Measurements from ENCODE around the gene ARHGAP22.

The ARHGAP22 gene

DNA sequence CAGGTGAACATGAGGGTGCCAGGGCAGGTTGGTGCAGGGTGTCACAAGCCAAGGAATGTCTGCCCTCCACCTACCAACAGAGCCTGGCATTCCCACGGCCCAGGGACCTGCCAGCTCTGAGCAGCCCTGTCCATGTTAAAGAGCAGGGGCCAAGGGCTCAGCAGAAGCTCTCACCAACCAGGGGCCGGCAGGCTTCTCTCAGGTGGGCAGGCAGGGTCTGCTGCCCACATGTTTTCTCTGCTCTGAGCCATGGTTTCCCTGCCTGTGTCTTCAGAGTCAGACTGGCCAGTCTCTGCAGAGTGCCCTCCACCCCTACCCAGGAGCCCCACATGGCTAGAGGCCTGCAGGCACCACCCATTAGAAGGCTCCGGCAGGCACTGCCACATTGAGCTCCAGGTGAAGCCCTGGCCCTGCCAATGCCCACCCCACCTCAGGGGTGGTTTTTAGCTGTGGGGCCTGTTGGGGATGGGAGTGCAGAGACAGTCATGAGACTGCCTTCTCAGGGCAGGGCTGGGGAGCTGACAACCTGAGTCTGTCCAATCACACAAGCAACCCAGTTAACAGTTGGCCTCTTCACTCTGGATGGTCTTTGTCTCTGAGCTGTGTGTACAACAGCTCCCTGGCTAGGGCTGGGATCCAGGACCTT, 135.9 kb downstream of the ARHGAP22 start:
- in situ Hi-C loops (cut with HindIII; ENCODE audit: low sequenced_read_pairs), result no loop called here

DNA sequence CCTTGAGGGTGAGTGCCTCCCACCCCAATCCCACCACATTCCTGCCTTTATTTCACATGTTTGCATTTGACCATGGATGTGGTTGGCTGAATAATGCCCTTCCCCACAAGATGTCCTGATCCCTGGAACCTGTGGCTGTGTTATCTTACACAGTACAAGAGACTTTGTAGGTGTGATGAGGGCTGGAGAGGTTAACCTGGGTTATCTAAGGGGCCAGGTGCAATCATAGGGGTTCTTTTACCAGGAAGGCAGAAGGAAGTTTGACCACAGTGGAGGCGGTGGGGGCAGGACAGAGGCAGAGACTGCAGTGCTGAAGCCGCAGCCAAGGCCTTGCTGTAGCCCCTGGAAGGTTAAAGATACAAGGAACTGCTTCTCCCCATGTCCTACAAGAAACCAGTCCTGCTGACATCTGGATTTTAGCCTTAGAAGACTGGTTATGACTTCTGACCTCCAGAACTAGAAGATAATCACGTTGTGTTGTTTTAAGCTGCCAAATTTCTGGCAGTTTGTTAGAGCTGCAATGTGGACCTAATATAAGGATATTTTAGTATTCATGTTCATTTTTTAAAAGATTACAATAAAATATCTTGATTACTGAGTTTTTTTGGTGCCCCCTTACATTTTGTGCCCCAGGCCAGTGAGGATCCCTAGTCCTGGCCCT, 136.6 kb downstream of the ARHGAP22 start:
- in situ Hi-C loops (cut with HindIII; ENCODE audit: low sequenced_read_pairs), result no loop called here

DNA sequence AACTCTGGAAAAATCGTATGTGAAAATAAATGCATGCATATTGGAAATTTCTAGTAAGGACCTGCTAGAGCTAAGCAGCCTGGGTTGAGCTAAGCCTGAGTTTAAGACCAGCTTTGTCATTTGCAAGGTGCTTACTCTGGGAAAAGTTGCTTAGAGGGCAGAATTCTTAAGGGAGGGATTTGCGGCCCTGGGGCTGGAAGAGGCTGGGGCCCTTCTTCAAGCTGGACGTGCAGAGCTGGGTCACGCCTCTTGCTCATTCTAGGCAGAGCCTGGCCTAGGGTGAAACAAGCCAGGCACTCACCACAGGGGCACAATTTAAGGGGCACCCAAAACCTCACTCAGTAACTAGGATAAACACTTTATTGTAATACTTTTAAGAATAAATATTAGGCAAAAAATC, 137.2 kb downstream of the ARHGAP22 start:
- in situ Hi-C loops (cut with HindIII; ENCODE audit: low sequenced_read_pairs), result no loop called here

DNA sequence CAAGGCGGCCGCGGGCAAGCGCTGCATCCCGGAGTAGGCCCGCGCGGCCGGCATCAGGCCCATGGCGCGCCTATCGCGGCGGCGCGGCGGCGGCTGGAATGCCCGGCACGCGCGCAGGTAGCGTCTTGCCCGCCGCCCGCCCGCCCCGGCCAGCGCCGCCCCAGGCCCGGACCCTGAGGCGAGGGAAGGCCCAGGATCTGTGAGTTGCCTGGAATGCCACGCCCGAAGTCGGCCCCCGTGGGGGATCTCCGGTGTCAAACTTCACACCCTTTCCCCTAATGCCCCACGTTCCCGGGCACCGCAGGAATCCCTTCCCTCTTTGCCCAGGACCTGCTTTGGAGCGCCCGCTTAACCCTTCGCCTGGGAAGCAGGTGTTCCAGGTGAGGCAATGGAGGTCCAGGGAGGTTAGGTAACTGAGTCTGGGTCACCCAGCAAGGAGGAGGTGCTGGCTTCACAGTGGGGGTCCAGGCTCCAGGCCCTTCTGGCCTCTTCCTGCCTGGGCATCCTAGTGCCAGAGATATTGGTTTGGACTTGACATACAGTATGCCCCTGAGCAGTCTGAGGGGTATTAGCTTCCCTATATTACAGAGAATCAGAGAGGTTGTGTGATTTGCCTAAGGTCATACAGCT, 138.1 kb downstream of the ARHGAP22 start:
- in situ Hi-C loops (cut with HindIII; ENCODE audit: low sequenced_read_pairs), result no loop called here

DNA sequence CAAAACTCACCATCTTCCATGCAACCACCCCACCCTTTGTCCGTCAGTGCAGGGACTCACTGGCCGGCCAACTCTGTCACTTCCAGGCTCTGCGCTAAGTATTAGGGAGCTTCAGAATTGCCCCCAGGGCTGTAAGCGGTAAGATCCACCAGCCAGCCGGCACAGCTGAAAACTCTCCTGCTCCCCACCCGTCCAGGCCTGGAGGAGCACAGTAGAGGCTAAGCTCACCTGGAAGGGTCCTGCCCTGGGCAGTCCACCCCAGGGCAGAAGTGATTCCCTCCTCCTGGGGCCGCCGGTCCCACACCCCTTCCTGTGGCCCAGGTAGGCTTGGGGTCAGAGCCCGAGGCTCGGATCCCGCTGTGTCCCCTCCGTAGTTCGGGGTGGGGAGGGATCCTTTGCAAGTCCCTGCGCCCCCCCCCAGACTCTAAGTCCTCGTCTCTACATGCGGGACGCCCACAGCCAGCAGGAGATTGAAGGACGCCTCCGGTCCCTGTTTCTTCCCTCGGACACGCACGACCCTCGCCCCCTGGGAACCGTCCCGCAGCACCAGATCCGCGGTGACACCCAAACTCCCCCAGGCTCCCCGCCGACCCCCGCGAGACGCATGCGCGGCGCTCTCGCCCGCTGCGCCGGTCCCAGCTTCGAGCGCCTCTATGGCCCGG, 138.9 kb downstream of the ARHGAP22 start:
- in situ Hi-C loops (cut with HindIII; ENCODE audit: low sequenced_read_pairs), result no loop called here

DNA sequence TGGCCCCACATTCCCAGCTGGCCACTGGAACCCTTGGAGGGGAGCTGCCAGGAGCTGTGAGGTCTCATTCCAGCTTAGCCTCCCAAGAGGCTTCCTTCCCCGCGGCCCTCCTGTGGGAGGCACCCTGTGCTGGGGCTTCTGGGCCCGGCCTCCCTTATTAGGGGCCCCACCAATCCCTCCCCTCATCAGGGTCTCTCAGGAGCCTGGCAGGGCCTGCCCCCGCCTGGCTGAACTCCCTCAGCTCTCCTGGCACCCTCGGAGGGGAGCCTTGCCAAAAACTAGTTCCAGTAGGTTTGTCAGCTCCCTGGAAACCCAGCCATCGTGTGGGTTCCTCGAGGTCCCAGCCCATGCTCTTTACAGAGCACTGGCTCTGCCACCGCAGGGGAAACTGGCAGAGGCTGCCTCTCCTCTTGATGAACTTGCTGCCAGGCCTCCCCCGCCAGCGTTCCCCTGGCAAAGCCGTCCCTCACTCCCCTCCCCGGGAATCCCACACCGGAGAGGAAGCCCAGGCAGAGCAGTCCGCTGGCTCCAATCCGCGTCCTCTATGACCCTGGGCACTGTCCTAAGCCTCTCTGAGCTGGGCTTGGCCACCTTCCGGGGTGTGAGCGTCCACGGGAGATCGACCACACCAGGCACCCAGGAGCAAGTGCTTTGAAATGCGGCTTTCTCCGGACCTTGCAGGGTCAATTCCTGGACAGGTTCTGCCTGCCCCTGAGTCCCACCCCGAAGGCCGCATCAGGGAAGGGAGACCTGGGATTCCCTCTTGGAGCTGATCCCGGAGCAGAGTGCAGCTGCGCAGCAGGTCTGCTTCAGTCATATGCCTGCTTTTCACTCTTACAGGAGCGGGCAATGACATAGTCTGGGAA, 139.8 kb downstream of the ARHGAP22 start:
- in situ Hi-C loops (cut with HindIII; ENCODE audit: low sequenced_read_pairs), result no loop called here

DNA sequence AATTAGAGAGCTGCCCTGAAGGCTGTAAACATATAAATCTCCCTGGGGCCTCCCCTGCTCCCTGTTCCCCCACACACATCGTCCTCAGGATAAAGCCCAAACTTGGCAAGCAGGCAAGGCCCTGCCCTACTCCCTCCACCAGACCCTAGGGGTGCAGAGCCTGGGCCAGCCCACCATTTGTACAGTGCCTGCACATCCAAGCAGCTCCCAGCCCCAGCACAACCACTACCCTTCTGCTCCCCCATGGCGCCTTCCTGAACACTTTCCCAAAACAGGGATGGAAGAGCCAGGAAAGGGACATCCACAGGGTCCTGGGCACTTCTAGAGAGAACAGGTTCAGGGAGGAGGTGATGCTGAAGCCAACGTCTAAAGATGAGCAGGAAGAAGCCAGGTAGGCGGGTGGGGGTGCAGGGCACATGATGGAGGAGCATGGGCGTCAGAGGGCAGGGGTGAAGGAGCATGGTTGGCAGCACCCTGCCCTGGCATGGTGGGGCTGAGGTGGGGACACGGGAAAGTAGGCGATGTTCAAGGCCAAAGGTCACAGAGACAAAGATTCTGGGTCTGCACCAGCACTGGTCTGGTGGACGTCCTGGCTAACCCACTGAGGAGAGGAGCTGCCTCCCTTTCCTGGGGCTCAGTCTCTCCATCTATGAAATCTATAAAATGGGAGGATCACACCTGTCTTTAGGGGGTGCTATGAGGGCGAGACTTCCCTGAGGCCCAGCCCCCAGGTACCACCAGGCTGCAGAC, 140.6 kb downstream of the ARHGAP22 start:
- in situ Hi-C loops (cut with HindIII; ENCODE audit: low sequenced_read_pairs), result no loop called here

DNA sequence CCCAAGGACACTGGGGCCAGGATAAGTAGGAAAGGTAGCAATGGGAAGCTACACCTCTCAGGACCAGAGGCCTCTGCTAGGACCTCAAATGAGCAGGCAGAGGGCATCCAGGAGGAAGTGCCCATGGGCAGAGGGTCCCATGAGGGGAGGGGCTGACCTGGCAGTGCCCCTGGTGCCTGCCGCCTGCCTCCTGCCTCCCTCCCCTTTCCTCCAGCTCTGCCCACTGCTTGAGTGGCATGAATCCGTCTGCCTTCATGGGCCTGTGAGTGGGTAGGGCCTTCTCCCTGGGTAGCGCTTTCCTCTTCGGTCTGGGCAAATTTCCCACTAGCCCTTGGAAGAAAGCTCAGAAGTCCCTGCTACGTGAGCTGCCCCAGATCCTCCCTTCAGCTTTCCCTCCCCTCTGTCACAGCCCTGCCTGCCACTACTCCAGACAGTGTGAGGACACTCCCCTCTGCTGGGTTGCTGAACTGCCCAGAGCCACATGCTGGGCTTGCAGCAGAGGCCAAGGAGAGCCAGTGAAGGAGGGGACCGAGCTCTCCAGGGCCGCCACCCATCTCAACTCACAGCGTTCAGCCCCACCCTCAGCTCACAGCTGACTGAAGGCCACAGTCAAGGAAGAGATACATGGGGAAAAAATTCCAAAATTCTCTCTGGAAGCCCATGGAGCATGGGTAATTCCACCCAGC, 141.4 kb downstream of the ARHGAP22 start:
- in situ Hi-C loops (cut with HindIII; ENCODE audit: low sequenced_read_pairs), result no loop called here

DNA sequence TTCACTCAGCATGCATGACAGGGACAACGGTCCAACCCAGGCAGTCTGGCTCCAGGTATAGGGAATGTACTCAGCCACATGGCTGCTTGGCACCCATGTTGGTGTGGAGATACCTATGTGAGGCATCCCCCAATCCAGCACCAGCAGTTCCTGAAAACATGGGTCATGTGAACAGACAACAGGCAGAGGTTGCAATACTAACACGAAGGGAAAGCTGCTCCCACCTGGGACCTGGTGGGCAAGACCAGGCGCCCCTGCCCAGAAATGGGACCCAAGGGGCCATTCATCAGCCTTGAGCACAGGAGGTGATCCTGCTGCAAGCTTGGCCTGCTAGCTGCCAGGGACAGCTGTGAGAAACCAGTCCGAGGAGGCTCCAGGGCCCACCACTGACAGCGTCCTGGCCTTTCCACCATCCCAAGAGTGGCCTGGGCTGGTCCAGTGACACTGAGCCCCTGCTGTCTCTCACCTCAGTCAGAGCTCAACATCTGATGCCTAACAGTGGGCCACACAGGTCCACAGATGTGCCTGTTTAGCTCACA, 142.3 kb downstream of the ARHGAP22 start:
- in situ Hi-C loops (cut with HindIII; ENCODE audit: low sequenced_read_pairs), result no loop called here

DNA sequence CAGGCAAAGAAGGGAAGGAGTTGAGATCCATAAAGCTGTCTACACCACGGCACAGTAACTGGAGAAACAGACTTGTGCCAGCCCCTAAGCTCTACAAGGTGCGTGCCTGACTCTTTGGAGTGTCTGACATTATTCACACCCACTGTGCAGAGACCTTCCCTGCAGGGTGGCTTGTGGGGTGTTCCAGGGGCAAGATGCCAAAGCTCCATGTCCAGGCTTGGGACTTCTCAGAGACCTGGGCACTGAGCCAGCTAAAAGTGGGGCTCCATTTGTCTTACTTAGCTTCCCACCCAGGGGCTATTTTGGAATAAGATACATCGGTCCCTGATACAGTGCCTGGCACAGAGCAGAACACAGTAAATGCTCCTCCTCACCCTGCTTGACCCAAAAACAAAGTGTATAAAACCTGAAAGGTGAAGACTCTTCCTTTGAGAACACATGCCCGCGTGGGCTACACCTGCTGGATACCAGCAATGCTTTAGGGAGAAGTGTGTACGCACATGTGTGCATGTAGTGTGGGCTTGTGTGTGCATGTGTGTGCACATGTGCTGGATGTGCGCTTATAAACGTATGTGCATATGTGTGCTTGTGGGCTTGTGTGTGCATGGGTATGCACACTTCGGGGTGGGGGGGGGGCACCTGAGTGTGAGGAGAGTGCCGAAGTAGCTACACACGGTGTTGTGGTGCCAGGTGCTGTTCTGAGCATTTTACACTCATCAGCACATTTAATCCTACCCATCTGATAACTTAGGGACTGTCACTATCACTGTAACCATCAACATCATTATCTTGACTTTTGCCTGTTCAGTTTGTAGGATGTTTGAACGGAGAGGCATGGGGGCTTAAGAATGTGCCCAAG, 143.0 kb downstream of the ARHGAP22 start:
- in situ Hi-C loops (cut with HindIII; ENCODE audit: low sequenced_read_pairs), result no loop called here

DNA sequence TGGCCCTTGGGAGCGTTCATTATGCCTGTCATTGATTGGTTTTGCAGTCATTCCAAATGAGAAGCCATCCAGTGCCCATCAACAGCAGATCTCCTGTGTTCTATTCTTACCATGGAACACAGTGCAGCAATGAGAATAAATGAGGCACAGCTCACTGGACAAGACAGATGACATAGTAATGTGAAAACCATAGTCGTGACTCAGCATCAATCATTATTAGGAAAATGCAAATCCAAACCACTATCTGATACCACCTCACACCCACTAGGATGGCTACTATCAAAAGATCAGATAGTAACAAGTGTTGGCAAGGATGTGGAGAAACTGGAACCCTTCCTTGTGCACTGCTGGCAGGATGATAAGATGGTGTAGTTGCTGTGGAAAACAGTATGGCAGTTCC, 144.7 kb downstream of the ARHGAP22 start:
- in situ Hi-C loops (cut with HindIII; ENCODE audit: low sequenced_read_pairs), result no loop called here

DNA sequence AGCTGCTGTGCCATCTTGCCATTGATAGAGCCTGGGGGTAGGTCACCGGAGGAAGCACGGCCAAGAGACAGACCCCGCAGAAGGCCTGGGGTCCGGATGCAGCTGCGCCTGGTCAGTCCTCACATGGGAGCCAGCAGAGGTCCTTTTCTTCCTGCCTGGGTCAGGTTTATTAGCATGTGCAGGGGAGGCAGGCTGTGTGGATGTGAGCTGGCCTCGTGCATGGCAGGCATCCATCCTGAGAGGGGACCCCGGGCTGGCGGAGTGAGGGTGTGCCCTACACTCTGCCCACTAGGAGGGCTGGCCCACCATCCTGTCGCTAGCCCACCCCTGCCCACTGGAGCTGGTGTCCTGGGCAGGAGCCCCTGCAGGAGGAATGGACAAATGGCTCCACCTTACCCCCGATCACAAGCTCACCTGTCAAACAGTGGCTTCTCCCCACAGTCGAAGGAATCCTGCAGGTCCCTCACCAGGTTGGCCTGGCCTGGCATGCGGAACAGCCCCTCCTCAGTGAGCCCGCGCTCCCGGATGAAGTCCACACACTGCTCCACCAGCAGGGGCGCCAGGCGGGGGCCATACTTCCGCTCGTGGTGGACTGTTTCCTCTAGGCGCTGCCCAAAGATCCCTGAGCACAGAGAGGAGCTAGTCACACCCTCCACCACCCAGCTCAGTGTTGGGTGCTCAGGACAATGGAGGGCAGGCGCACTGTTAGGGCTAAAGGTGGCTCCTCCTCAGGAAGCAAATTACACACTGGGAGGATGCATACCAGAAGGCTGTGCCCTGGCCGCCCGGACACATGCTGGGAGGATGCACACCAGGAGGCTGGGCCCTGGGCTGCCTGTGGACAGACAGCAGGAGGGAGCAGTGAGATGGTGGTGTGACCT, 145.4 kb downstream of the ARHGAP22 start:
- in situ Hi-C loops (cut with HindIII; ENCODE audit: low sequenced_read_pairs), result no loop called here

DNA sequence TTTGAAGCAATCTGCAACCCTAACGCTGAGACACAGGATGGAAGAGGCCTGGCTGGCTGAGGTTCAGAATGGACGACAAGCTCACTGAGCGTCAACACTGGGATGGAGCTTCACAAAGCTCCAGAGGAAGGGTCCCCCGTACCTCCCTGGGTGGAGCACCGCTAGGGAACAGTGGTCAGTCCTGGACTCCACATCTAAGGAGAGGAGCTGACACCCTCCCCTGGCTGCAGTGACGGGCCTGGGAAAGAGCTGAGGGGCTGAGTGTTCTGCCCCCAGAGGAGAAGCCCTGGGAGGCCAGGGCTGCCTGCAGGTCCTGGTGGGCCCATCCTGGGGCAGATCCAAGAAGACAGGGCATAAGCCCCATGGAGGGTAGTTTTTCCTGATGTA, 146.2 kb downstream of the ARHGAP22 start:
- in situ Hi-C loops (cut with HindIII; ENCODE audit: low sequenced_read_pairs), result no loop called here

DNA sequence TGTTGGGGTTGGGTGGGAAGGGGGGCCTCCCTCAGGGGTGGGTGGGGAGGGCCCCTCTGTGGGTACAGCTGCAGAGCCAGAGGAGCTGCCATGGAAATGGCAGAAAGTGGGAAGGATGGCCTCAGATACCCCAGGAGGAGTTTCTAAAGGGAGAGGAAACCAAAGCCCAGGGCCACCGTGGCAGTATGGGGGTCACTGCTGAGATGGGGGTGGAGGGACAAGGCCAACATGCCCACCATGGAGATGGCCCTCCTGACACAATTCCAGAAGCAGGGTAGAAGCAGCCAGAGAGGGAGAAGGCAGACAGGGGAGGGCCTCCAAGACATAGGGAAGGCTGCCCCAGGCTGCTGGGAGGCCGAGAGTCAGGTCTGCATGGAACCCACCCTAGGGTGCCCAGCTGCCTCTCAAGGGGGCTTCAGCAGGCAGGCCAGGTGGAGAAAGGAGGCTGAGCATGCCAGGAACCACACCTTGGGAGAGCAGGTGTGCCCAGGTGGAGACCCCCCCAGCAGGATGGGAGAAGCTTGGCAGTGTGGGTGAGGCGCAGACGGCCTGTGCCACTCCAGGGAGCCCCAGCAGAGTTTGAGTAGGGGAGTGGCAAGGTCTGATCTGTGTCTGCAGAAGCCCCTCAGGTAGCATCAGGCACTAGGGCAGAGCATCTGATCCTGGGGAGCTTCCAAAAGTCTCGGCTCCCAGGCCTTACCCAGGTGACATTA, 146.8 kb downstream of the ARHGAP22 start:
- in situ Hi-C loops (cut with HindIII; ENCODE audit: low sequenced_read_pairs), result no loop called here

DNA sequence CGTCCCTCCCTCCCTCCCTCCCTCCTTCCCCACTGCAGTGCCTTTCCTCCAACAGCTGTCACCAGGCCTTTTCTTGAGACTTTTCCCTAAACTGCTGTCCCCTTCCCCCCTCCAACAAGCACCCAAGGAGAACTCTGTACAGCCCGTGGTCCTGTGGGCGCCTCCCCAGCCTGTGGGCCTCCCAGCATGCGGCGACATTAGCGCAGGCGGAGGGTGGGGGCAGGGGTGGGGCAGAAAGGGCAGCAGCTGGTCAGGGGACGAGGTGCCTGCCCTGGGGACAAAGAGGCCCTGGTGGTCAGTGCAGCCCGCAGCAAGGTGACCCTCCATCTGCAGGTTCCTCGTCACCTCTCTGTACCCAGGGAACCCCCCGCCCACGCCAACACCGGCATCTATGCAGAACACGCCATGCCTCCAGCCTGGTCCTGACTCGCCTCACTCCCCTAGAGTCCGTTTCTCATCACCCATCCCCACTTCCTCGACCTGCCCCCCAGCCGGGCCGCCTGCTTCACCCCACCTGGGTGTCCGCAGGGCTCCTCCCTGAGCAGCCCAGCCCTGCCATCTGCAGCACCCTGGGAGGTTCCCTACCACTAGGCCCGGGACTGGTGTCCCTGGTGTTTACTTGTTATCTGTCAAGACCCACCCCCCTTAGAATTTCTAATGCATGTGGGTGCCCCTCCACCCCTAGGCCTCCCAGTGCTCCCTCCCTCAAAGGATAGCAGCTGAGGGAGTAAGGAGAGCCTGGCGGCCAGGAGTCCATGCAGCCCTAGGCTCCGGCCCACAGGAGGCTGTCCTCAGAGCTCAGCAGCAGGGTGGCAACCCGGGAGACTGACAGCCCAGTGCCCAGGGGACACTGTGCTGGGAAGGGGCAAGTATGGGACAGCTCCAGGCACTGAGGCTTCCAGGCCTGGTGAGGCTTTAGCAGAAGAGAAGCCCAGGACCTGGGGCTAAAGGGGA, 147.8 kb downstream of the ARHGAP22 start:
- in situ Hi-C loops (cut with HindIII; ENCODE audit: low sequenced_read_pairs), result no loop called here

DNA sequence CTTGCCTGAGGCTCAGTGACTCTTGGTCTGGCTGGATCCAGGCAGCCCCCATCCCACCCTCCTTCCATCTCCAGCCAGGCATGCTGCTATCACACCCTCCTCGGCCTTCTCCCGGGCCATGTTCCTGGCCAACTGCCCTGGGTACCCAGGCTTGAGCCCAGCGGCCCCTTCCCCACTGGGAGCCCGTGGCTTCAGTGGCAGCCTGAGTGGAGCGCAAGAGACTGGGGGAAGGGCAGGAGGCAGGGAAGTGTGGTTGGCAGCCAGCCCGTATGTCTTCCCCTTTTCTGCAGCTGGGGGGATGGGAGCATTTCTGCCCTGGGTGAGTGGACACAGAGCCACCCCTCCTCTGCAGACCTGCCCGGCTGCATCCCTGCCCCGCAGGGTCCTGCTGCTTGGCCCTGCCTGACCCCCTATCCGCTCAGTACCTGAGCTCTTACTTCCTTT, 148.5 kb downstream of the ARHGAP22 start:
- in situ Hi-C loops (cut with HindIII; ENCODE audit: low sequenced_read_pairs), result no loop called here

Data from endothelial cell of hepatic sinusoid (primary cell).